ENCODE results near the gene SETD6. TPM values are rescaled to one million over a fixed set of nuclear protein-coding genes. Genes with fewer than 3 reads are reported as not detected.
"Not testable (repeated sequence)": the region's sequence is repeated elsewhere in the genome, so short reads cannot be mapped to it uniquely, and the experiment has no call there.

Gene SETD6
- total RNA-seq, 1 donor from 2014 or later = 15.7 TPM

DNA sequence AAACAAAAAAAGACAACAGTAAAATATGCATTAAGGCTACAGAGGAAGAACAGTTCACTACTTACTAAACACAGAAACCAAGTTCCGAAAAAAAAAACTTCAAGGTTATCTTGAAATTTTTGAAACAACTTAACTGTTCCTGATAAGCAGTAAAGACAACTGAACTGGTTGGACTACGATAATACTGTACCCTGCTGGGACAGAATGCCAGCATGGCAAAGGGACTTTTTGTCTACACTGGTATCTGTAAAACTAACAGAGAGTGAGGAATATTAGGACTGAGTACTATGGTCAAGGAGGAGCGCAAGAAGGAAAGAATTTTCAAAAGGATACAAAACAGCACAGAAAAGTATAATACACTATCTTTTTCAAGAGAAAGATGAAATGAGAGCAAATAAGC is 19.8 kb downstream of the SETD6 start:
- intact Hi-C loops (cut with micrococcal nuclease) = no loop called here

- intact Hi-C loops (cut with micrococcal nuclease) = no loop called here
Measured at GRCh38 chr16:58536278-58536677, 21.0 kb downstream of the SETD6 start.

- intact Hi-C loops (cut with micrococcal nuclease) = no loop called here
Measured at GRCh38 chr16:58537124-58537906, 22.0 kb downstream of the SETD6 start.

- intact Hi-C loops (cut with micrococcal nuclease) = no loop called here
Measured at GRCh38 chr16:58541711-58542110, 26.4 kb downstream of the SETD6 start.

DNA sequence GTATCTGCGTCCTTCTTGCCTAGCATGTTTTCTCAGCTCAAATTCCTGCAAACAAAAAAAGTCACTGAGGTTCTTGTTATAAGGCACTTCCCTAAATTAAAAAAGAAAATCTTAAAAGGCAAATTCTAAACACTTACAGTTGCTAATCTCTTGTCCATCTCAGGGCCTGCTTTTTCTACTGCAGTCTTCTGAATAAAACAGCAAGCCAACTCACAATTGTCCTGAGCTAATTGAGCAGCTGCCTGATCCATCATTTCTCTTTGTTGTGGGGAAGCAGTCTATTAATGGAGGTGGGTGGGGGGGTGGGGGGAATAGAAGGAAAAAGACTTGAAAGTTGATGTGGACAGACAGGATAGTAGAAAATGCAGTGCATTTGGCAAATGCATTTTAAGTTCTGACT is 27.0 kb downstream of the SETD6 start:
- intact Hi-C loops (cut with micrococcal nuclease) = no loop called here

DNA sequence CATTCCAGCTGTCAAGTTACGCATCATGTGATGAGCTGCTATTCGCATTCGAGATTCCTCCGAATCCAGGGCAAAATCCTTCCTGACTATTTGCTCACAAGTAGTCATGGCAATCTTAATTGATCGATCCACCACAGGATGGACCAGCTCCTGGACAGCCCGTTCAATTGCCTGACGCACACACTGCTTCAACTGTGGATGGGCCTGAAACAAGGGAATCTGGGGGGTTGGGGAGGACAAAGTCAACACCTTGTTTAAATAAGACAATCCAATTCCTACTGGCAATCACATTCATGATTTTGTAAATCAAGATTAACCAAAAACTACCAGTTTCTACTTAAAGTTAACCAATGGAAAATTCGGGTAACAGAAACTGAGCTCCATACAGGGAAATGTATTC is 28.4 kb downstream of the SETD6 start:
- intact Hi-C loops (cut with micrococcal nuclease) = no loop called here

GRCh38 chr16:58548378-58548777 is 33.1 kb downstream of the SETD6 start:
- intact Hi-C loops (cut with micrococcal nuclease) = no loop called here

DNA sequence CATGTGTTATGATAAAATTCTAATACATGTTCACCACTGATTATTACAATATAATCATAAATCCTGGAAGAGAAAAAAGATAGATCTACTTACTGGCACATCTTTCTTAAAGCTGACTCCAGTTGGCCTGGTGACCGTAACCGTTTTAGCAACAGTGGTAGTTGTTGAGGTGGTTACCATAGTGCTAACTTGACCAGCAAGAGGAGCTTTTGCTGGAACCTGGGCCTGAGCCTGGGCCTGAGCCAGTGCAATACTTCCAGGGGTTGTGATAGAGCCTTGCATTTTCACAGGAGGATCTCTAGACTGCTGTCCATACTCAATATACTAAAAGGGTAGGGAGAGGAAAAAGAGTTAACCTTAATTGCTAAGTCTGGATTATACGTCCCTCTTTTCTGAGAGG is 36.2 kb downstream of the SETD6 start:
- intact Hi-C loops (cut with micrococcal nuclease) = no loop called here

DNA sequence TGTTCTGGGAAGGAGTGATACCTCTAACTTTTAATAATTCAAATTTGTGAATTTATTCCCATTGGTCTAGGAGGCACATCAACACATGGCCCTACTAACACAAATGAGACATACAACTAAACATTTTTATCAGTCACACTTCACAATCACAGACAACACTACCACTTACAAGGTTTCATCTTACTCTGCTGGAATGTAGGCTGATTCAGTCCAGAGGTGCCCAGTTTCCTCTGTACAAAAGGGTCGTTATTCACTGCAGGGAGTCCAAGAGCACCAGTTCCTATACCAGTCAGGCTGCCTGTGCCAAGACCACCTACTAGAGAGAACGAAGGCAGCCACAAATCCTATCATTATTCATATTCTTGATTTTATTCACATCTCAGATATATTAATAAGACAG is 41.4 kb downstream of the SETD6 start:
- intact Hi-C loops (cut with micrococcal nuclease) = loop anchor here (5.0 kb wide), 1 partner anchor 39 kb away; the partner anchor contains the start of gene SETD6

DNA sequence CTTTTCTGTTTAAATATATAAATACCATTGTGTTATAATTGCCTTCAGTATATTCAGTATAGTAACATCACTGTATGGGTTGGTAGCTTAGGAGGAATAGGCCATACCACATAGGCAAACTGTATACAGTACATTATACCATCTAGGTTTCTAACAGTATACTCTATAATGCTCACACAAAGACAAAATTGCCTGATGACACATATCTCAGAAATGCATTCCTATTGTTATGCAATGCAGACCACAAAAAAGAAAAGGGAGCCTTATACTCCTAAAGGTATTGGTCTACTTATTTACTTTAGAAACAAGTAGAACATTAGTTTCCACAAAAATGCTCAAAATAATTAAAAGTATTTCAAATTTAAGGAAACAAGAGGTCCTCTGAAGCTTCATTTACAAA is 47.9 kb downstream of the SETD6 start:
- intact Hi-C loops (cut with micrococcal nuclease) = no loop called here

- intact Hi-C loops (cut with micrococcal nuclease) = no loop called here
Measured at GRCh38 chr16:58563775-58564174, 48.5 kb downstream of the SETD6 start.

- intact Hi-C loops (cut with micrococcal nuclease) = not testable (repeated sequence)
Measured at GRCh38 chr16:58565697-58566096, 50.4 kb downstream of the SETD6 start.

Other genes with a start within 250 kb of the SETD6 start
- gene PRSS54, start 220.5 kb upstream of the SETD6 start, total RNA-seq = not detected in 2 replicates
- gene GINS3, start 123.0 kb upstream of the SETD6 start, total RNA-seq = 17.8 and 18.5 TPM in 2 replicates
- gene NDRG4, start 15.4 kb upstream of the SETD6 start, total RNA-seq = 0.25 and 0.66 TPM in 2 replicates
- gene CNOT1, start 114.3 kb downstream of the SETD6 start, total RNA-seq = 245 and 247 TPM in 2 replicates
- gene SLC38A7, start 169.3 kb downstream of the SETD6 start, total RNA-seq = 12.7 and 13.7 TPM in 2 replicates
- gene GOT2, start 218.8 kb downstream of the SETD6 start, total RNA-seq = 85.3 and 86.6 TPM in 2 replicates

Measured in T-helper 2 cell treated with Interferon-gamma antibody and Interleukin-4, amounts not matched to agents 100 ng/mL and 5 ng/mL, for 36 hours (primary cell).